PFSK-1 (cell line): ENCODE measurements around the gene TMEM17.

ENCODE experiments used
- POLR2AphosphoS5 ChIP-seq: IDR thresholded peaks from 2 replicates; pipeline ENCODE4 v1.6.1; 2012; ENCODE audit warnings: low read depth, mild to moderate bottlenecking, control low read depth, low read length, moderate library complexity
- SIN3A ChIP-seq: IDR thresholded peaks from 2 replicates; pipeline ENCODE4 v1.6.1; 2012; ENCODE audit warnings: mild to moderate bottlenecking, low read length, moderate library complexity, borderline replicate concordance; ENCODE audit not compliant: insufficient read depth
- TF ChIP-seq, protein P1 (sequence below), 2 experiments: IDR thresholded peaks; 2 replicates each; pipeline versions ENCODE4 v1.6.1 to v1.8.0; 2011 to 2012; ENCODE audit warnings: low read depth in 2 of 2, low read length in 2 of 2, control low read depth in 1 of 2, inconsistent platforms in 1 of 2, mild to moderate bottlenecking in 1 of 2, moderate library complexity in 1 of 2; ENCODE audit not compliant: insufficient read depth in 1 of 2

DNA sequence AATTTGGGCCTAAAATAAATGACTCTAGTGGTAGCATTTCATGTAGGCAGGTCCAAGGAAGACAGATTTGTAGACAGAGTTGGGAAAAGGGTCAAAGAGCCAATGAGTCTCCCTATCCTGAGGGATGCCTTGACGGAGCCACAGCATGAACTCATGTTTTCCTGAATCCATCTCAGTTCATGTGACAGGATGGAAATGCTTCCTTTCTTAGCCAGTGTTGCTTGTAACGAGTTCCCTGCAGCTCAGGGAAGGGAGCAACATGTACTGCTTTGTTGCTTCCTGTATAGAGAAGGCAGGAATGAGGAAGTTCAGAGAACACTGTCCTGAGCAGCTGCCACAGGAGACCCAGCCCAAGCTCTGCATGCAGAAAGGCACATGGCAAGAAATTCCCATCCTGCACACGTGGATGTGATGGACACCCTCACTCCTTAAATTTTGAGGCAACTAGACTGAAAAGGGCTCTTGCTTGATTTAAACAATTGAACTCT lies 27.9 kb downstream of the TMEM17 start:
- TF ChIP-seq SIN3A (no peak), POLR2AphosphoS5 (no peak)
- TF ChIP-seq, protein P1, sequence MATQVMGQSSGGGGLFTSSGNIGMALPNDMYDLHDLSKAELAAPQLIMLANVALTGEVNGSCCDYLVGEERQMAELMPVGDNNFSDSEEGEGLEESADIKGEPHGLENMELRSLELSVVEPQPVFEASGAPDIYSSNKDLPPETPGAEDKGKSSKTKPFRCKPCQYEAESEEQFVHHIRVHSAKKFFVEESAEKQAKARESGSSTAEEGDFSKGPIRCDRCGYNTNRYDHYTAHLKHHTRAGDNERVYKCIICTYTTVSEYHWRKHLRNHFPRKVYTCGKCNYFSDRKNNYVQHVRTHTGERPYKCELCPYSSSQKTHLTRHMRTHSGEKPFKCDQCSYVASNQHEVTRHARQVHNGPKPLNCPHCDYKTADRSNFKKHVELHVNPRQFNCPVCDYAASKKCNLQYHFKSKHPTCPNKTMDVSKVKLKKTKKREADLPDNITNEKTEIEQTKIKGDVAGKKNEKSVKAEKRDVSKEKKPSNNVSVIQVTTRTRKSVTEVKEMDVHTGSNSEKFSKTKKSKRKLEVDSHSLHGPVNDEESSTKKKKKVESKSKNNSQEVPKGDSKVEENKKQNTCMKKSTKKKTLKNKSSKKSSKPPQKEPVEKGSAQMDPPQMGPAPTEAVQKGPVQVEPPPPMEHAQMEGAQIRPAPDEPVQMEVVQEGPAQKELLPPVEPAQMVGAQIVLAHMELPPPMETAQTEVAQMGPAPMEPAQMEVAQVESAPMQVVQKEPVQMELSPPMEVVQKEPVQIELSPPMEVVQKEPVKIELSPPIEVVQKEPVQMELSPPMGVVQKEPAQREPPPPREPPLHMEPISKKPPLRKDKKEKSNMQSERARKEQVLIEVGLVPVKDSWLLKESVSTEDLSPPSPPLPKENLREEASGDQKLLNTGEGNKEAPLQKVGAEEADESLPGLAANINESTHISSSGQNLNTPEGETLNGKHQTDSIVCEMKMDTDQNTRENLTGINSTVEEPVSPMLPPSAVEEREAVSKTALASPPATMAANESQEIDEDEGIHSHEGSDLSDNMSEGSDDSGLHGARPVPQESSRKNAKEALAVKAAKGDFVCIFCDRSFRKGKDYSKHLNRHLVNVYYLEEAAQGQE (IDR thresholded peaks at IDR 0.05; ENCODE audit: insufficient read depth in 1 of 2, low read depth in 2 of 2, low read length in 2 of 2), result no peak
